GF-D8 (cell line): Measurements from ENCODE around the gene UNC119.

Experiments
- DNase-seq: peaks from one replicate; lab custom pipeline; 2025; lab: John Stamatoyannopoulos, UW

The UNC119 gene

GRCh38 chr17:28544402-28545140, 7.9 kb downstream of the UNC119 start:
- DNase-seq, result no peak

GRCh38 chr17:28541439-28541838, 11.0 kb downstream of the UNC119 start:
- no peak for DNase-seq

GRCh38 chr17:28540231-28540630, 12.2 kb downstream of the UNC119 start:
- no peak for DNase-seq

- DNase-seq, result no peak
Observed at GRCh38 chr17:28538296-28538895, 14.0 kb downstream of the UNC119 start.

GRCh38 chr17:28537219-28537610, 15.2 kb downstream of the UNC119 start:
- DNase-seq, result no peak

- DNase-seq, result no peak
Observed at GRCh38 chr17:28536532-28537218, 15.7 kb downstream of the UNC119 start.

- DNase-seq, result no peak
Observed at GRCh38 chr17:28534740-28535375, 17.6 kb downstream of the UNC119 start.

- DNase-seq, result no peak
Observed at GRCh38 chr17:28533091-28533807, 19.2 kb downstream of the UNC119 start.

GRCh38 chr17:28532050-28532960, 20.1 kb downstream of the UNC119 start:
- DNase-seq, result no peak

- no peak for DNase-seq
Observed at GRCh38 chr17:28530926-28531325, 21.5 kb downstream of the UNC119 start.

- no peak for DNase-seq
Observed at GRCh38 chr17:28530250-28530649, 22.2 kb downstream of the UNC119 start.

- no peak for DNase-seq
Observed at GRCh38 chr17:28529013-28529400, 23.4 kb downstream of the UNC119 start.

- DNase-seq, result no peak
Observed at GRCh38 chr17:28528327-28529012, 24.0 kb downstream of the UNC119 start.

- DNase-seq, result no peak
Observed at GRCh38 chr17:28527859-28528258, 24.6 kb downstream of the UNC119 start.

GRCh38 chr17:28527181-28527681, 25.2 kb downstream of the UNC119 start:
- no peak for DNase-seq

GRCh38 chr17:28526381-28526780, 26.0 kb downstream of the UNC119 start:
- no peak for DNase-seq

- DNase-seq, result no peak
Observed at GRCh38 chr17:28524476-28525424, 27.7 kb downstream of the UNC119 start.

- no peak for DNase-seq
Observed at GRCh38 chr17:28523876-28524275, 28.5 kb downstream of the UNC119 start.

- DNase-seq, result no peak
Observed at GRCh38 chr17:28523186-28523585, 29.2 kb downstream of the UNC119 start.
